ENCODE data around the gene PDGFC. TPM values are rescaled to one million over a fixed set of nuclear protein-coding genes. Genes with fewer than 3 reads are reported as not detected.

Gene PDGFC
- total and polyA plus RNA-seq, 2 of the 8 experiments (the other 6 are each of a cell fraction or from before 2014, with no cell fraction given) = 0.65 to 2.7 TPM

DNA sequence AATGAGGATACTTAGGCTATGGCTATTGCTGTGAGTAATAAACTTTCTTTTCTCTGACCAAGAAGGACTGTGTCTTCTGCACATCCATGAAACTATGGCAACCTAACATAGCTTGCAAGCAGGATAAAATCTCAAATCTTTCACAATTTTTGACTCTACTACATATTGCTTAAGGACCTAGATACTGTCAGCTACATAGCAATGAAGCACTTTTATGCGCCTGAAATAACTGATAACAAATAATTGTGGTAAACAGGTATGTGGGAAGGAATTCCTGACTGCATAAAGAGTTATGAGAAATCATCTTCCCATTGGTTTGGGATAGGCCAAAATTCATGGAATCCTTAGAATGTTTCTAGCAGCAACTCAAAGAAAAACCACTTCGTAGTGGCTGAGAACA, 41.2 kb upstream of the PDGFC start:
- H3K36me3 ChIP-seq (ENCODE audit: control insufficient read depth in 2 of 4, insufficient read depth in 4 of 4, low read length in 3 of 4) = no peaks in the 10 kb centered on the region
- H3K56ac ChIP-seq (replicated peaks; ENCODE audit: insufficient read length, low read depth, low read length) = no peak overlapping the region
- no peak overlapping the region for H2BK120ac ChIP-seq (replicated peaks; ENCODE audit: low read depth, low read length)
- no peak overlapping the region for H3K27ac ChIP-seq (ENCODE audit: low read depth, low read length)
- peaks cover 0 to 1% (median 0%) of the 10 kb centered on the region in 4 experiments; a peak in 1 of 7 replicates for H3K27me3 ChIP-seq (replicated peaks in 1 of 4; ENCODE audit: control insufficient read depth in 3 of 4, extremely low read depth in 1 of 4, insufficient read depth in 3 of 4, low read length in 3 of 4)
- no peak overlapping the region for H3K23ac ChIP-seq (ENCODE audit: insufficient read length)
- H3K9ac ChIP-seq (replicated peaks in 1 of 4; ENCODE audit: extremely low read depth in 1 of 4, low read depth in 3 of 4, low read length in 3 of 4) = no peak overlapping the region
- H3K4me1 ChIP-seq (replicated peaks in 1 of 4; ENCODE audit: control insufficient read depth in 3 of 4, insufficient read depth in 4 of 4, low read length in 3 of 4) = peaks cover 4 to 8% (median 5%) of the 10 kb centered on the region in 4 experiments; a peak in 4 of 7 replicates
- no peaks in the 10 kb centered on the region for H3K23me2 ChIP-seq (ENCODE audit: low read depth, low read length)
- H4K20me1 ChIP-seq (replicated peaks in 1 of 2; ENCODE audit: control insufficient read depth in 1 of 2, insufficient read depth in 2 of 2, low read length in 2 of 2) = no peaks in the 10 kb centered on the region
- no peak overlapping the region for H4K5ac ChIP-seq (ENCODE audit: insufficient read length, low read depth, low read length)
- no peak overlapping the region for H2AK5ac ChIP-seq (ENCODE audit: low read depth, low read length)
- DNase-seq (ENCODE audit: low read depth in 1 of 2, low spot score in 2 of 2) = no peak
- H2BK5ac ChIP-seq (ENCODE audit: low read depth, low read length) = no peak overlapping the region
- H3K18ac ChIP-seq (ENCODE audit: extremely low read depth, low read length) = no peak overlapping the region
- FAIRE-seq = no peak
- no peak overlapping the region for H3K4me3 ChIP-seq (ENCODE audit: extremely low read depth in 1 of 4, insufficient read depth in 2 of 4, low read depth in 3 of 4, low read length in 4 of 4)
- ChIA-PET CTCF (ENCODE audit: partially characterized antibody) (interaction anchor here (0.9 to 1.1 kb wide), 2 partner anchors 29 to 33 kb away, joined by 4 read pairs; no protein-coding TSS in a partner anchor), POLR2A (ENCODE audit: partially characterized antibody) (no interaction called here)
- no peak overlapping the region for H4K8ac ChIP-seq (ENCODE audit: extremely low read depth, insufficient read depth, low read length)
- no peak overlapping the region for H3K14ac ChIP-seq (ENCODE audit: insufficient read length)
- no peak overlapping the region for H4K91ac ChIP-seq (replicated peaks; ENCODE audit: insufficient read length, low read length)
- H2BK20ac ChIP-seq (ENCODE audit: low read length) = no peak overlapping the region
- no peak overlapping the region for H2AFZ ChIP-seq (ENCODE audit: low read length)
- H2BK12ac ChIP-seq (ENCODE audit: low read depth, low read length) = no peak overlapping the region
- H3K4ac ChIP-seq (replicated peaks; ENCODE audit: insufficient read length, low read depth, low read length) = no peak overlapping the region
- WGBS, 2 experiments (ENCODE audit: extremely low coverage in 1 of 2, insufficient coverage in 1 of 2, insufficient read length in 1 of 2, insufficient replicate concordance in 2 of 2, low coverage in 1 of 2, low lambda C conversion rate in 2 of 2, missing lambda C conversion rate in 1 of 2) = 90% methylated on average over 2 of the region's 2 CpGs; no CpG with 5 or more reads in 1 of the 2 experiments
- H3K9me3 ChIP-seq (ENCODE audit: insufficient read depth in 2 of 2, low read depth in 1 of 2, low read length in 1 of 2) = no peaks in the 10 kb centered on the region
- no peak overlapping the region for H2BK15ac ChIP-seq (ENCODE audit: low read length)
- H3K79me1 ChIP-seq (ENCODE audit: low read depth, low read length) = no peaks in the 10 kb centered on the region
- no peaks in the 10 kb centered on the region for H3K79me2 ChIP-seq (ENCODE audit: control insufficient read depth in 1 of 2, insufficient read depth in 2 of 2, low read length in 2 of 2)
- no peak overlapping the region for H3K4me2 ChIP-seq (ENCODE audit: insufficient read depth in 1 of 2, low read depth in 2 of 2, low read length in 2 of 2)
- TF ChIP-seq TAF7 (optimal IDR thresholded peaks at IDR 0.05; ENCODE audit: borderline replicate concordance, low read depth, low read length) (no peak), FOSL1 (IDR thresholded peaks at IDR 0.05; ENCODE audit: insufficient read depth, low read depth, low read length) (no peak), NRF1 (IDR thresholded peaks at IDR 0.05; ENCODE audit: low read depth, low read length) (no peak), CHD2 (IDR thresholded peaks at IDR 0.05; ENCODE audit: low read length) (no peak), ZNF274 (IDR thresholded peaks at IDR 0.05; ENCODE audit: borderline replicate concordance, extremely low read depth, low read length) (no peak), HDAC6 (IDR thresholded peaks at IDR 0.05; ENCODE audit: low read depth, low read length) (no peak), KDM1A (IDR thresholded peaks at IDR 0.05; ENCODE audit: borderline replicate concordance, low read length) (no peak)
- TF ChIP-seq, protein P1, sequence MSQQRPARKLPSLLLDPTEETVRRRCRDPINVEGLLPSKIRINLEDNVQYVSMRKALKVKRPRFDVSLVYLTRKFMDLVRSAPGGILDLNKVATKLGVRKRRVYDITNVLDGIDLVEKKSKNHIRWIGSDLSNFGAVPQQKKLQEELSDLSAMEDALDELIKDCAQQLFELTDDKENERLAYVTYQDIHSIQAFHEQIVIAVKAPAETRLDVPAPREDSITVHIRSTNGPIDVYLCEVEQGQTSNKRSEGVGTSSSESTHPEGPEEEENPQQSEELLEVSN (IDR thresholded peaks at IDR 0.05) = no peak
